H1 (cell line): ENCODE measurements around the gene FOXRED1. TPM values are rescaled to one million over a fixed set of nuclear protein-coding genes. Genes with fewer than 3 reads are reported as not detected.

Experiments
- CTCF ChIA-PET: fragments of 300-600 bp; sonication (Branson Sonifier 250); formaldehyde crosslinking; loops from one replicate; lab custom pipeline; 2021; ENCODE audit not compliant: partially characterized antibody; lab: Charles Lee
- POLR2A ChIA-PET: fragments of 300-600 bp; sonication (Branson Sonifier 250); formaldehyde crosslinking; loops from one replicate; lab custom pipeline; 2021; ENCODE audit warnings: inconsistent platforms; ENCODE audit not compliant: partially characterized antibody; lab: Charles Lee
- DNase-seq, 2 experiments: peaks; one replicate each; pipeline versions ENCODE4 v3.0.0 to v3.0.0-alpha.2; 2010 to 2022; ENCODE audit warnings: low spot score in 2 of 2, low read depth in 1 of 2, mixed read lengths in 1 of 2
- FAIRE-seq: peaks from 2 replicates; lab custom pipeline; 2011; peaks lifted over from hg19 to GRCh38; lab: Jason Lieb, UNC
- H2AFZ ChIP-seq: 2 replicates; pipeline ENCODE4 v1.8.1; 2012; ENCODE audit warnings: low read length, inconsistent platforms
- H2AK5ac ChIP-seq: 2 replicates; pipeline ENCODE4 v1.6.1; 2013; ENCODE audit warnings: low read depth, low read length
- H2BK120ac ChIP-seq: replicated peaks from 2 replicates; pipeline ENCODE3; 2013; ENCODE audit warnings: low read depth, low read length, inconsistent platforms
- H2BK12ac ChIP-seq: 2 replicates; pipeline ENCODE4 v1.6.1; 2013; ENCODE audit warnings: low read depth, low read length
- H2BK15ac ChIP-seq: 2 replicates; pipeline ENCODE4 v1.6.1; 2013; ENCODE audit warnings: low read length
- H2BK20ac ChIP-seq: 2 replicates; pipeline ENCODE4 v1.6.1; 2013; ENCODE audit warnings: low read length
- H2BK5ac ChIP-seq: 2 replicates; pipeline ENCODE4 v1.6.1; 2013; ENCODE audit warnings: low read depth, low read length
- H3K14ac ChIP-seq: 2 replicates; pipeline ENCODE4 v1.6.1; 2013; ENCODE audit warnings: inconsistent platforms; ENCODE audit not compliant: insufficient read length
- H3K18ac ChIP-seq: 2 replicates; pipeline ENCODE4 v1.6.1; 2013; ENCODE audit warnings: low read length; ENCODE audit errors: extremely low read depth
- H3K23ac ChIP-seq: 2 replicates; pipeline ENCODE4 v1.6.1; 2013; ENCODE audit warnings: inconsistent platforms; ENCODE audit not compliant: insufficient read length
- H3K23me2 ChIP-seq: 2 replicates; pipeline ENCODE4 v1.6.1; 2013; ENCODE audit warnings: low read depth, low read length
- H3K27ac ChIP-seq: 2 replicates; pipeline ENCODE4 v1.6.1; 2011; ENCODE audit warnings: low read depth, low read length, inconsistent platforms
- H3K27me3 ChIP-seq, 4 experiments: replicated peaks in 1 of 4; 1 replicate in 1 of 4; 2 replicates in 3 of 4; pipeline versions ENCODE4 v1.6.1 to v1.8.1; 2011 to 2013; ENCODE audit warnings: low read length in 3 of 4, mild to moderate bottlenecking in 3 of 4, inconsistent platforms in 2 of 4, mixed read lengths in 2 of 4, moderate library complexity in 1 of 4; ENCODE audit not compliant: control insufficient read depth in 3 of 4, insufficient read depth in 3 of 4; ENCODE audit errors: extremely low read depth in 1 of 4
- H3K36me3 ChIP-seq, 4 experiments: 2 replicates each; pipeline versions ENCODE4 v1.6.1 to v1.8.1; 2011 to 2013; ENCODE audit warnings: mild to moderate bottlenecking in 4 of 4, low read length in 3 of 4, moderate library complexity in 2 of 4, control low read depth in 1 of 4, inconsistent platforms in 1 of 4; ENCODE audit not compliant: insufficient read depth in 4 of 4, control insufficient read depth in 2 of 4
- H3K4ac ChIP-seq: replicated peaks from 2 replicates; pipeline ENCODE3; 2013; ENCODE audit warnings: low read length, low read depth, mixed read lengths, inconsistent platforms; ENCODE audit not compliant: insufficient read length
- H3K4me1 ChIP-seq, 4 experiments: replicated peaks in 1 of 4; 1 replicate in 1 of 4; 2 replicates in 3 of 4; pipeline versions ENCODE4 v1.6.1 to v1.8.1; 2011 to 2013; ENCODE audit warnings: low read length in 3 of 4, inconsistent platforms in 2 of 4, mixed read lengths in 1 of 4; ENCODE audit not compliant: insufficient read depth in 4 of 4, control insufficient read depth in 3 of 4
- H3K4me2 ChIP-seq, 2 experiments: 2 replicates each; pipeline versions ENCODE4 v1.6.1 to v1.8.1; 2011 to 2013; ENCODE audit warnings: low read depth in 2 of 2, low read length in 2 of 2, control low read depth in 1 of 2, inconsistent platforms in 1 of 2, mild to moderate bottlenecking in 1 of 2; ENCODE audit not compliant: insufficient read depth in 1 of 2
- H3K4me3 ChIP-seq, 4 experiments: fragments of 200-600, 300-600 bp in 1 of 4; sonication (generic), shearing (Covaris generic), sonication (Bioruptor Twin) in 1 of 4; 2 replicates each; pipeline versions ENCODE4 v1.5.1 to v1.8.1; 2011 to 2016; ENCODE audit warnings: low read length in 4 of 4, low read depth in 3 of 4, control low read depth in 2 of 4, inconsistent platforms in 2 of 4, mild to moderate bottlenecking in 2 of 4, mixed read lengths in 1 of 4, moderate library complexity in 1 of 4; ENCODE audit not compliant: insufficient read depth in 2 of 4; ENCODE audit errors: extremely low read depth in 1 of 4
- H3K56ac ChIP-seq: replicated peaks from 2 replicates; pipeline ENCODE3; 2013; ENCODE audit warnings: low read depth, mild to moderate bottlenecking, mixed read lengths, low read length, inconsistent platforms; ENCODE audit not compliant: insufficient read length
- H3K79me1 ChIP-seq: 2 replicates; pipeline ENCODE4 v1.6.1; 2013; ENCODE audit warnings: low read depth, low read length, control low read depth
- H3K79me2 ChIP-seq, 2 experiments: 2 replicates each; pipeline versions ENCODE4 v1.6.1 to v1.8.1; 2012 to 2013; ENCODE audit warnings: low read length in 2 of 2, mild to moderate bottlenecking in 2 of 2, inconsistent platforms in 1 of 2; ENCODE audit not compliant: insufficient read depth in 2 of 2, control insufficient read depth in 1 of 2
- H3K9ac ChIP-seq, 4 experiments: replicated peaks in 1 of 4; 1 replicate in 1 of 4; 2 replicates in 3 of 4; pipeline versions ENCODE4 v1.6.1 to v1.8.1; 2011 to 2013; ENCODE audit warnings: low read depth in 3 of 4, low read length in 3 of 4, control low read depth in 2 of 4, mild to moderate bottlenecking in 2 of 4, moderate library complexity in 2 of 4, inconsistent platforms in 1 of 4; ENCODE audit errors: extremely low read depth in 1 of 4
- H3K9me3 ChIP-seq, 2 experiments: 2 replicates each; pipeline versions ENCODE4 v1.6.1 to v1.8.1; 2012 to 2013; ENCODE audit warnings: mild to moderate bottlenecking in 2 of 2, moderate library complexity in 2 of 2, control low read depth in 1 of 2, inconsistent platforms in 1 of 2, low read depth in 1 of 2, low read length in 1 of 2, mixed read lengths in 1 of 2; ENCODE audit not compliant: insufficient read depth in 2 of 2
- H4K20me1 ChIP-seq, 2 experiments: replicated peaks in 1 of 2; 2 replicates each; pipeline versions ENCODE3 to v1.8.1; 2011 to 2013; ENCODE audit warnings: inconsistent platforms in 2 of 2, low read length in 2 of 2, mild to moderate bottlenecking in 1 of 2; ENCODE audit not compliant: insufficient read depth in 2 of 2, control insufficient read depth in 1 of 2
- H4K5ac ChIP-seq: 2 replicates; pipeline ENCODE4 v1.6.1; 2013; ENCODE audit warnings: low read length, low read depth, mixed read lengths, inconsistent platforms; ENCODE audit not compliant: insufficient read length
- H4K8ac ChIP-seq: 2 replicates; pipeline ENCODE4 v1.8.0; 2013; ENCODE audit warnings: mild to moderate bottlenecking, moderate library complexity, low read length, inconsistent platforms; ENCODE audit not compliant: insufficient read depth; ENCODE audit errors: extremely low read depth
- H4K91ac ChIP-seq: replicated peaks from 2 replicates; pipeline ENCODE3; 2013; ENCODE audit warnings: low read length, mixed read lengths, inconsistent platforms; ENCODE audit not compliant: insufficient read length
- WGBS, 2 experiments: shearing (Covaris generic) in 1 of 2; methylation state at CpG; one replicate each; pipeline versions ENCODE4 v1.1.6 to v1.1.7; 2013 to 2015; ENCODE audit warnings: low lambda C conversion rate in 2 of 2, mixed read lengths in 2 of 2, inconsistent platforms in 1 of 2, low coverage in 1 of 2, missing lambda C conversion rate in 1 of 2; ENCODE audit not compliant: insufficient replicate concordance in 2 of 2, insufficient coverage in 1 of 2, insufficient read length in 1 of 2; ENCODE audit errors: extremely low coverage in 1 of 2, missing lambda C conversion rate in 1 of 2; 5-methylcytosine and 5-hydroxymethylcytosine counted together
- polyA plus RNA-seq, 7 experiments: library from polyadenylated mRNA; depleted of rRNA in 3 of 7; stranded (reverse) in 5 of 7; unstranded in 2 of 7; fragments of >200 nt in 5 of 7; fragments of 200-250 nt in 2 of 7; gene quantifications; 1 replicate in 5 of 7; 2 replicates in 1 of 7; 4 replicates in 1 of 7; pipeline versions ENCODE4 v1.2.1 to v1.2.3, GENCODE V29; 2011 to 2013; ENCODE audit warnings: missing spikeins in 2 of 7, mixed read lengths in 2 of 7
- total RNA-seq: library from RNA; stranded (reverse); fragmentation: NEBNext Ultra II Directional; extraction: Animal tissue kit (Norgen Biotek cat#: 25700); gene quantifications from 2 replicates; pipeline ENCODE4 v1.2.1, GENCODE V29; 2021

FOXRED1 gene
- total and polyA plus RNA-seq, 2 of the 8 experiments (the other 6 are each of a cell fraction or from before 2014, with no cell fraction given) = 48.8 to 99.4 TPM

- H2BK20ac ChIP-seq = no peak overlapping the region
- H3K9ac ChIP-seq = peak overlapping the region in 3 of 4 experiments; percentile 95 to 99 (median 98); a peak in 6 of 7 replicates
- H2BK120ac ChIP-seq = no peak overlapping the region
- no peak overlapping the region for H2BK12ac ChIP-seq
- H3K18ac ChIP-seq = no peak overlapping the region
- peak overlapping the region; percentile 85 to 90 for H3K4me2 ChIP-seq
- peaks cover 3% of the 10 kb centered on the region; the same call in 1 of the 2 replicates for H3K23me2 ChIP-seq
- H3K27ac ChIP-seq = no peak overlapping the region; the same call in 1 of the 2 replicates
- H3K4ac ChIP-seq = peak overlapping the region; percentile 11
- H3K36me3 ChIP-seq = peaks cover 36 to 54% (median 44%) of the 10 kb centered on the region in 4 experiments
- peaks cover 7% of the 10 kb centered on the region for H3K79me1 ChIP-seq
- H3K4me1 ChIP-seq = peaks cover 0 to 7% (median 2%) of the 10 kb centered on the region in 4 experiments; a peak in 1 of 7 replicates
- no peak overlapping the region for H3K56ac ChIP-seq
- DNase-seq (no peak), FAIRE-seq (no peak)
- H3K4me3 ChIP-seq = peak overlapping the region; percentile 64 to 99 (median 93)
- H4K8ac ChIP-seq = no peak overlapping the region; the same call in 1 of the 2 replicates
- no peaks in the 10 kb centered on the region for H3K27me3 ChIP-seq
- H4K5ac ChIP-seq = no peak overlapping the region
- H2AFZ ChIP-seq = no peak overlapping the region
- no peaks in the 10 kb centered on the region for H3K9me3 ChIP-seq
- ChIA-PET CTCF (no interaction called here), POLR2A (interaction anchor here (0.8 to 6.6 kb wide), 13 partner anchors 7 to 326 kb away, joined by 3 to 75 read pairs (median 6); partner anchors contain the start of genes DCPS and TIRAP)
- H2BK15ac ChIP-seq = no peak overlapping the region
- H4K91ac ChIP-seq = no peak overlapping the region
- H4K20me1 ChIP-seq = peaks cover 2 to 10% of the 10 kb centered on the region in 2 experiments
- H3K23ac ChIP-seq = no peak overlapping the region
- no peak overlapping the region for H3K14ac ChIP-seq
- peaks cover 0 to 35% of the 10 kb centered on the region in 2 experiments; a peak in 2 of 4 replicates for H3K79me2 ChIP-seq
- no peak overlapping the region for H2BK5ac ChIP-seq
- WGBS, 2 experiments = 92% methylated on average over 6 of the region's 6 CpGs; no CpG with 5 or more reads in 1 of the 2 experiments
- H2AK5ac ChIP-seq = no peak overlapping the region
Observed at GRCh38 chr11:126267650-126268049, 1.3 kb upstream of the FOXRED1 start.
